Stimulated activated CD8-positive, alpha-beta memory T cell treated with anti-CD3 and anti-CD28 coated beads, Interleukin-15, amount 100 ng/mL, for 1 hour (primary cell): Measurements from ENCODE around the gene GUK1.
"Not testable (repeated sequence)": the region's sequence is repeated elsewhere in the genome, so short reads cannot be mapped to it uniquely, and the experiment has no call there.

Source experiments
- DNase-seq: peaks from one replicate; pipeline ENCODE4 v3.0.0-alpha.2; 2020; ENCODE audit warnings: low read depth

Gene GUK1

GRCh38 chr1:228104526-228105269 is 35.4 kb upstream of the GUK1 start:
- no peak for DNase-seq

GRCh38 chr1:228105270-228105995 is 34.6 kb upstream of the GUK1 start:
- DNase-seq, result no peak

DNA sequence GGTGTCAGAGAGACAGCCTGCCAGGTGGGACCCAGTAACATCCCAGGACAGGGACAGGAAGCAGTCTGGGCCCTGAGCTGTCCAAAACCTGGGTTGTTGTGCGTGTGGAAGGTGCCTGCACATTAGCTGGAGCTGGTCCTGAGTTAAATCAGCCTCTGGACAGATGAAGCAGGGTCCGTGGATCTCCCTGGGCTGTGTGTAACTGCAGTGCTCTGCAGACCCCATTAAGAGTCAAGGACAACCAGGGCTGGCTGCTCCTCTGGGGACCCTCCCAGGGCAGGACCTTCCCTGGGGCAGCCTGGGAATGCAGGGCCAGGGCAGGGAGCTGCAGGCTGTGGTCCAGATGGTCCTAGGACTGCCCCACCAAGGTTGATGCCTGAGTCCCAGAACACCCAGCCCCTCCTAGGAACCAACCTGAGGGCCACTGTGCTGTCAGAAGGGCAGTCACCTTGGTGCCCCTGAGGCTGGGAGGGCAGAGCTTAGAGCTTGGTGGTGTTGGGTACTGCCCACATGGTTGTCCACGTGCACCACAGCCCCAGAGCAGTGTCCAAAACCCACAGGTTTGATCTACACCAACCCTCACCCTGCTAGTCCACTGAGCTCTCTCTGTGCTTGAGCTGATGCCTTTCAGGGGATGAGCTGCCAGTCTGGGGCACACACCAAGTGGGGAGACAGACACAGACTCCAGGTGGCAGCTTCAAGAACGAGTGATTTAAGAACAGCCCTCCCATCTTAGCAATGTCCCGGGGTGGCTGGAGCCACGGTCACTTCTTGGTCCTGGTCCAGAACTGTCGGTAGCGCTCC is 33.9 kb upstream of the GUK1 start:
- DNase-seq, result no peak

GRCh38 chr1:228106800-228107054 is 33.4 kb upstream of the GUK1 start:
- DNase-seq, result no peak

- DNase-seq, result no peak
Observed at GRCh38 chr1:228107636-228108035, 32.4 kb upstream of the GUK1 start.

DNA sequence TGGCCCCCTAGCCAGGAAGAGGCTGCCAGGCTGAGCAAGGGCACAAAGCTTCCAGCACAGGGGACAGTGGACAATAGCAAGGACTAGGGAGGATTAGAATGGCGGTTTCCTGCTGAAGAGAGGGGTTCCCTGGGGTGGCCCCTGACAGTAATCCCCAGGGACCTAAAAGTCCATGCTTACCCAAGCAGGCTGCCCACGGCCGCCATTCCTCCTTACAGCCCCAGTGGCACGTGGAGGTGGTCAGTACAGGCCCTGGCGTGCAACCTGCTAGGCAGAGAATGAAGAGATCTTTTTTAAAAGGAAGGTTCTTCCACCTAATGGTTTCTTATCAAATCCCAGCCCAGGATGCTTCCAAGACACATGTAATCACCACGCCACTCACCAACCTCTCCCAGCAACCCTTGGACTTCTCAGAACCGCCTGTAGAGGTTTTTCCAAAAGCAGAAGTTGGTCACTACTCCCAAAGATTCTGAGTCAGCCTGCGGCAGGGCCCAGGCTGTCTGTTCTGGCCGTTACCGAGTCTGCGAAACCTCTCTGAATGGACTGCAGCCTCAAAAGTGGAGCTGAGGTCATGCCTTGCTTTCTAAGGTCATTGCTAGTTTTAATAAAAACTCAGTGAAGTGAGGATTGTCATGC is 31.9 kb upstream of the GUK1 start:
- no peak for DNase-seq

DNA sequence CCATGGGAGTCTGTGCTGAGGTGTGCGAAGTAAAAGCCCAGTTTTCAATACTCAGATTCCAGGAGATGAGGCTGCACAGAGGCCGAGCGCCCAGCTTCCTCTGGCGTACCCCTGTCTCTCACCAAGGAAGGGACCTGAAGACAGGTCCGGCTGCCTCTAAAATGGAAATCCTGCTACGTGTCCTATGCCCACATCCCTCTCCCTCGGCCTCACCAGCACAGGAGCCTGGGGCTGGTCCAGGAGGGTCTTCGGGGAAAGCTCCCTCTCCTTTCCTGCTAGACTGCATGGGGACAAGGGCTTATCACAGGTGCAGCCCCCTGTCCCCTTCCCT is 31.4 kb upstream of the GUK1 start:
- no peak for DNase-seq

GRCh38 chr1:228109073-228109961 is 30.8 kb upstream of the GUK1 start, which contains the start of gene MRPL55:
Gene MRPL55, minus strand, starts transcription at chr1:228109299. Its CDS starts 1,039 bp downstream, at chr1:228108260.
- DNase-seq, result peak; percentile 99

- no peak for DNase-seq
Observed at GRCh38 chr1:228109962-228110488, 30.1 kb upstream of the GUK1 start.

DNA sequence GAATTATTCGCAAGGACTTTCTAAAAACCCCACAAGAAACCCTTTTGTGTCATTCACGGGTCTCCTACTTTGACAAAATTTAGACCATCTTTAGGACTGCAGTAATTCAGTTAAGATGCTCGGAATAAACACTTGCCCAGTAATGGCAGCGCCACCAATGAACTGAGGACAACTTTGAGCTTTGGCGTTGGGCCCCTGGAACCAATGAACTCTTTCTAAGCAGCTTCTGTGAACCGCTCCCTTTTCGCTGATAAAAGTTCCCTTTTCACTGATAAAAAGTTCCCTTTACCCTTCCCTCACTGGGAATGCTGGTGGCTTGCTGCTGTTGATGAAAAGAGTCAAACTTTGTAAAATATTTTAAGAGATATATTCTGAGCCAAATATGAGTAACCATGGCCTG is 29.5 kb upstream of the GUK1 start:
- no peak for DNase-seq

- not testable (repeated sequence) for DNase-seq
Observed at GRCh38 chr1:228111315-228111714, 28.8 kb upstream of the GUK1 start.

DNA sequence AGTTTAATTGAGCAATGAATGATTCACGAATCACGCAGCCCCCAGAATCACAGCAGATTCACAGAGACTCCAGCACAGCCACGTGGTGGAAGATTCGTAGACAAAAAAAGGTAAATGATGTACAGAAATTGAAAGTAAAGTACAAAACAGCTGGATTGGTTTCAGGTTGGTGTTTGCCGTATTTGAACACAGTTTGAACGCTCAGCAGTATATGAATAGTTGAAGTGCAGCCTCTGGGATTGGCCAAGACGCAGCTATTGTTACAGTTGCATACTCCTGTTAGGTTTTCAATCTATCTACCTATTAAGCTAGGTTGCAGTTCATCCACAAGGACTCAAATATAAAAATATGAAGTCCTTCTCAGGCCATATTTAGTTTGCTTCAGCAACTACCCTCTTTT is 27.9 kb upstream of the GUK1 start:
- no peak for DNase-seq

- DNase-seq, result no peak
Observed at GRCh38 chr1:228112617-228113016, 27.5 kb upstream of the GUK1 start.

DNA sequence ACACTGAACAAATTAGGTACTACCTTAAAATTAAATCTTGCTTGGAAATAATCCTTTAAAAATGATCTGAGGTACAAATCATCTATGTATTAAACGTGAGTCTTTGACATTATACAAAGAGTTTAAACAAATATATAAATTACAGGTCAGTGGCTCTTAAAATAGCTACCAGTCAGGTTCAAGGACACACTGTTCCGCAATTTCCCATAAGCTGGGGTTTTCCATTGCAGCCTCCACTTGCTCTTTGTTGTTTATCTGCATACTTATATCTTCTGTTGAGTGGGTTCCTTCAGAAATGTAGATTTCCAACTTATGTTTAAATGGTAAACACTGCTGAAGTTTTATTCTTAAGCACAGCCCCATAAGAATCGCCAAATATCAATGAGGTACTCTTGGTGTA is 25.3 kb upstream of the GUK1 start:
- no peak for DNase-seq

GRCh38 chr1:228117335-228117734 is 22.7 kb upstream of the GUK1 start:
- DNase-seq, result no peak

- no peak for DNase-seq
Observed at GRCh38 chr1:228118040-228118439, 22.0 kb upstream of the GUK1 start.

DNA sequence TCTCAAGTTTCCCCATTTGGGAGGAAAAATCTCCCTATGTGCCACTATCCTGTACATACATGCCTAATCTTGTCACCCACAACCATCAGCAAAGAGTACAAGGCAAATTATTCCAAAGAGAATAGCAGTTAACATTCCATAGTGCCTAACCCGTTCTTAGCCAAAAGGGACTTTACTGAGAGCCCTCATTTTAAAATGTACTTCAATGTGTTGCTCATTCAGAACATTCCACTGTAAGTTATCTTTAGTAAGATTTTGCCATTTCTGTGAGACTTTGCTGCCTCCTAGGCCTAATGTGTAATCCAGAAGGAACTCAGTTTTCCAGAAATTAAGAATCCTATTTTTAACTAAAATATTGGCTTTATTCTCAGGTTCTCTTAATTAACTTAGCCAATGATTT is 19.7 kb upstream of the GUK1 start:
- no peak for DNase-seq

- no peak for DNase-seq
Observed at GRCh38 chr1:228120857-228121489, 19.1 kb upstream of the GUK1 start.

GRCh38 chr1:228122921-228123441 is 17.1 kb upstream of the GUK1 start:
- DNase-seq, result no peak

GRCh38 chr1:228123505-228123904 is 16.6 kb upstream of the GUK1 start:
- DNase-seq, result no peak

DNA sequence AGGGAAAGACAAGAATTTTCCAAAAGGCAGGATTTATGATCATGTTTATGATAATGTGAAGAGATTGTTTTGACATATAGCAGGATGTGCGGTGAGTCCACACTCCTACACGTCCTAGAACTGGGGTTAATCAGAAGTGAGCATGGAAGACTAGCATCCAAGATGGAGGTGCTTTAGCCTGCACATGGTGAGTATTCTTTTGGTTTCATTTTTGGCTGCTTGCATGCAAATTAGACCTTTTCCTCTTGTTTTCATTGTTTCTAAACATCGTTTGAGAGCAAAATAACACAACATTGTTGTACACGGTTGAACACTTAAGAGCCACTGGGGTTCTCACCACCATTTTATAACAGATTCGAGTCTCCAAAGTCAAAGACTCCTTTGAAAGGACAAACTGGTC is 14.9 kb upstream of the GUK1 start:
- DNase-seq, result no peak
